ENCODE results near the gene CDRT4. TPM values are rescaled to one million over a fixed set of nuclear protein-coding genes. Genes with fewer than 3 reads are reported as not detected.

The CDRT4 gene
- polyA plus RNA-seq, 2 of the 4 experiments (the other 2 are of a cell fraction): 0.58 to 5.4 TPM

DNA sequence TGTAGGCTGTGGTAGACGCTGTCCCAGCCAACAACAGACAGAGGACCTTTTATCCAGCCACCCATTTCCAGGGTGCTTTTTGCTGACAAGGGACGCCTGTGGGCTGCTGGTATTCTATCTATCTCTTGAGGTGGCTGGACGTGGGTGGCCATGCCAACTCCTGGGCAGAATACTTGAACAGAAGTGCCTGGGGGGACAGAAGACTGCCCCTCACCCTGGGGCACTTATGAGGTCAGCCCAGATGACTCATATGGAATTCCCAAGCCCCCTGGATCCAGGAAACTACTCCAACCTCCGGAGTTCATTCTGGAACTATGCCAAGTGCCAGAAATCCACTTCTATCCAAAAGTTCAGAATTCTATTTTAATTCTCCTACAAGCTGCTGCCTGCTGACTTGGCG lies 61.3 kb downstream of the CDRT4 start:
- CTCF ChIA-PET: interaction anchor here (7.9 kb wide), 1 partner anchor 148 kb away, joined by 49 read pairs; no protein-coding TSS in a partner anchor
- Histone ChIP-seq H3K9me3 (no peaks in the 10 kb centered on the region), H3K4me2 (no peak overlapping the region), H3K4me3 (no peak overlapping the region), H3K4me1 (no peaks in the 10 kb centered on the region), H3K27ac (no peak overlapping the region)
- no peak for ATAC-seq
- 86% methylated on average over 5 of the region's 5 CpGs for WGBS (ENCODE audit: missing lambda C conversion rate)
- POLR2A ChIA-PET: no interaction called here
- no peak for DNase-seq (ENCODE audit: low read depth in 1 of 2, low spot score in 1 of 2)
- TF ChIP-seq RFX5 (IDR thresholded peaks at IDR 0.05): no peak
- TF ChIP-seq HOXA7 (CRISPR knock-in tag; IDR thresholded peaks at IDR 0.05): no peak
- no peak for TF ChIP-seq NR3C1 (IDR thresholded peaks at IDR 0.05)
- no peak for TF ChIP-seq MAZ (IDR thresholded peaks at IDR 0.05; ENCODE audit: borderline replicate concordance, low read depth, low read length)
- no peak for TF ChIP-seq ZSCAN20 (CRISPR knock-in tag; IDR thresholded peaks at IDR 0.05)
- TF ChIP-seq, protein P1, sequence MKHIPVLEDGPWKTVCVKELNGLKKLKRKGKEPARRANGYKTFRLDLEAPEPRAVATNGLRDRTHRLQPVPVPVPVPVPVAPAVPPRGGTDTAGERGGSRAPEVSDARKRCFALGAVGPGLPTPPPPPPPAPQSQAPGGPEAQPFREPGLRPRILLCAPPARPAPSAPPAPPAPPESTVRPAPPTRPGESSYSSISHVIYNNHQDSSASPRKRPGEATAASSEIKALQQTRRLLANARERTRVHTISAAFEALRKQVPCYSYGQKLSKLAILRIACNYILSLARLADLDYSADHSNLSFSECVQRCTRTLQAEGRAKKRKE (CRISPR knock-in tag; IDR thresholded peaks at IDR 0.05; ENCODE audit: low read depth): no peak
- no peak for TF ChIP-seq HEYL (CRISPR knock-in tag; IDR thresholded peaks at IDR 0.05)
- TF ChIP-seq KDM1A (IDR thresholded peaks at IDR 0.05; ENCODE audit: low read depth): no peak
- TF ChIP-seq, protein P2, sequence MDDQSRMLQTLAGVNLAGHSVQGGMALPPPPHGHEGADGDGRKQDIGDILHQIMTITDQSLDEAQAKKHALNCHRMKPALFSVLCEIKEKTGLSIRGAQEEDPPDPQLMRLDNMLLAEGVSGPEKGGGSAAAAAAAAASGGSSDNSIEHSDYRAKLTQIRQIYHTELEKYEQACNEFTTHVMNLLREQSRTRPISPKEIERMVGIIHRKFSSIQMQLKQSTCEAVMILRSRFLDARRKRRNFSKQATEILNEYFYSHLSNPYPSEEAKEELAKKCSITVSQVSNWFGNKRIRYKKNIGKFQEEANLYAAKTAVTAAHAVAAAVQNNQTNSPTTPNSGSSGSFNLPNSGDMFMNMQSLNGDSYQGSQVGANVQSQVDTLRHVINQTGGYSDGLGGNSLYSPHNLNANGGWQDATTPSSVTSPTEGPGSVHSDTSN (IDR thresholded peaks at IDR 0.05): no peak
- no peak for TF ChIP-seq EP300 (IDR thresholded peaks at IDR 0.05)
- TF ChIP-seq, protein P3, sequence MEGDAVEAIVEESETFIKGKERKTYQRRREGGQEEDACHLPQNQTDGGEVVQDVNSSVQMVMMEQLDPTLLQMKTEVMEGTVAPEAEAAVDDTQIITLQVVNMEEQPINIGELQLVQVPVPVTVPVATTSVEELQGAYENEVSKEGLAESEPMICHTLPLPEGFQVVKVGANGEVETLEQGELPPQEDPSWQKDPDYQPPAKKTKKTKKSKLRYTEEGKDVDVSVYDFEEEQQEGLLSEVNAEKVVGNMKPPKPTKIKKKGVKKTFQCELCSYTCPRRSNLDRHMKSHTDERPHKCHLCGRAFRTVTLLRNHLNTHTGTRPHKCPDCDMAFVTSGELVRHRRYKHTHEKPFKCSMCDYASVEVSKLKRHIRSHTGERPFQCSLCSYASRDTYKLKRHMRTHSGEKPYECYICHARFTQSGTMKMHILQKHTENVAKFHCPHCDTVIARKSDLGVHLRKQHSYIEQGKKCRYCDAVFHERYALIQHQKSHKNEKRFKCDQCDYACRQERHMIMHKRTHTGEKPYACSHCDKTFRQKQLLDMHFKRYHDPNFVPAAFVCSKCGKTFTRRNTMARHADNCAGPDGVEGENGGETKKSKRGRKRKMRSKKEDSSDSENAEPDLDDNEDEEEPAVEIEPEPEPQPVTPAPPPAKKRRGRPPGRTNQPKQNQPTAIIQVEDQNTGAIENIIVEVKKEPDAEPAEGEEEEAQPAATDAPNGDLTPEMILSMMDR (IDR thresholded peaks at IDR 0.05): no peak
- TF ChIP-seq JUNB (IDR thresholded peaks at IDR 0.05): no peak
- no peak for TF ChIP-seq ZNF302 (CRISPR knock-in tag; IDR thresholded peaks at IDR 0.05)
- no peak for FAIRE-seq

DNA sequence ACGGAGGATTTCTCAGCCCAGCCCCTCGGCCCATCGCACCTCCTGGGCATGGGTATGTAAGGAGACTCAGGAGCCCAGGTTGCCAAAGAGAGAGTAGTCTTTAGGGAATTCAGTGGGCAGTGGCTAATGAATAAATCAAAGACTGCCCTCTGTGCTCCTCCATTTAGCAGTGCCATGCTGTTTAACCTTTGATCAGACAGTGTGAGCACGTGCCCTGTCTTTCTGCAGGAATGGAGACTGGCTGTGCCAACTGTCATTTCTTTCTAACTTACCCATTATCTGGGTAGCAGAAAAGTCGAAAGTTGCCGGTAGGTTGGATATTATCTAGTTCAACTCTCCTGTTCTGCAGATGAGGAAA lies 62.4 kb downstream of the CDRT4 start:
- no peaks in the 10 kb centered on the region for H3K4me1 ChIP-seq
- TF ChIP-seq EHMT2 (IDR thresholded peaks at IDR 0.05; ENCODE audit: low read depth) (no peak), TFCP2L1 (CRISPR knock-in tag; IDR thresholded peaks at IDR 0.05) (no peak), RFX5 (IDR thresholded peaks at IDR 0.05) (no peak), NFE2L2 (conservative IDR thresholded peaks at IDR 0.05; ENCODE audit: low read length) (no peak)
- TF ChIP-seq, protein P2 (IDR thresholded peaks at IDR 0.05): no peak
- TF ChIP-seq, protein P4, sequence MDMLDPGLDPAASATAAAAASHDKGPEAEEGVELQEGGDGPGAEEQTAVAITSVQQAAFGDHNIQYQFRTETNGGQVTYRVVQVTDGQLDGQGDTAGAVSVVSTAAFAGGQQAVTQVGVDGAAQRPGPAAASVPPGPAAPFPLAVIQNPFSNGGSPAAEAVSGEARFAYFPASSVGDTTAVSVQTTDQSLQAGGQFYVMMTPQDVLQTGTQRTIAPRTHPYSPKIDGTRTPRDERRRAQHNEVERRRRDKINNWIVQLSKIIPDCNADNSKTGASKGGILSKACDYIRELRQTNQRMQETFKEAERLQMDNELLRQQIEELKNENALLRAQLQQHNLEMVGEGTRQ (IDR thresholded peaks at IDR 0.05): no peak
- H3K4me2 ChIP-seq: no peak overlapping the region
- ChIA-PET CTCF (no interaction called here), POLR2A (no interaction called here)
- H3K4me3 ChIP-seq: no peak overlapping the region
- H3K9me3 ChIP-seq: no peaks in the 10 kb centered on the region
- ATAC-seq (no peak), FAIRE-seq (no peak), DNase-seq (ENCODE audit: low read depth in 1 of 2, low spot score in 1 of 2) (no peak)
- 85% methylated on average over 6 of the region's 6 CpGs for WGBS (ENCODE audit: missing lambda C conversion rate)
- H3K27ac ChIP-seq: no peak overlapping the region

All from A549 (cell line).